Muscle layer of duodenum (tissue), 2 donors: ENCODE measurements around the gene CD109.
"Not testable (repeated sequence)": the region's sequence is repeated elsewhere in the genome, so short reads cannot be mapped to it uniquely, and the experiment has no call there.

Experiments used
- H3K27ac ChIP-seq: one replicate; pipeline ENCODE4 v1.7.0; 2013; ENCODE audit warnings: mild to moderate bottlenecking, low read length
- H3K27me3 ChIP-seq: one replicate; pipeline ENCODE4 v1.7.0; 2013; ENCODE audit warnings: low read depth, mild to moderate bottlenecking, control low read depth, low read length
- H3K36me3 ChIP-seq, 2 donors: one replicate each; pipeline ENCODE4 v1.7.0; 2013; ENCODE audit warnings: low read length in 2 of 2, control low read depth in 1 of 2, mild to moderate bottlenecking in 1 of 2; ENCODE audit not compliant: insufficient read depth in 2 of 2, control insufficient read depth in 1 of 2
- H3K4me1 ChIP-seq, 2 donors: one replicate each; pipeline ENCODE4 v1.7.0; 2013; ENCODE audit warnings: low read length in 2 of 2, mild to moderate bottlenecking in 2 of 2, control low read depth in 1 of 2, moderate library complexity in 1 of 2; ENCODE audit not compliant: insufficient read depth in 2 of 2, control insufficient read depth in 1 of 2
- H3K4me3 ChIP-seq, 2 donors: one replicate each; pipeline ENCODE4 v1.7.0; 2013; ENCODE audit warnings: low read length in 2 of 2, low read depth in 1 of 2, mild to moderate bottlenecking in 1 of 2
- H3K9me3 ChIP-seq, 2 donors: one replicate each; pipeline ENCODE4 v1.7.0; 2013; ENCODE audit warnings: low read length in 2 of 2, control low read depth in 1 of 2, mild to moderate bottlenecking in 1 of 2; ENCODE audit not compliant: control insufficient read depth in 1 of 2
- donor health status: healthy.

Gene CD109

GRCh38 chr6:73666393-73666792, 29.6 kb upstream of the CD109 start:
- Histone ChIP-seq H3K4me1 (no peaks in the 10 kb centered on the region), H3K4me3 (no peak overlapping the region), H3K36me3 (no peaks in the 10 kb centered on the region), H3K9me3 (no peaks in the 10 kb centered on the region), H3K27ac (no peak overlapping the region), H3K27me3 (no peaks in the 10 kb centered on the region)

- H3K4me1 ChIP-seq = no peaks in the 10 kb centered on the region
- H3K36me3 ChIP-seq = no peaks in the 10 kb centered on the region
- no peaks in the 10 kb centered on the region for H3K27me3 ChIP-seq
- no peaks in the 10 kb centered on the region for H3K9me3 ChIP-seq
- H3K27ac ChIP-seq = no peak overlapping the region
- H3K4me3 ChIP-seq = no peak overlapping the region
These were observed 28.2 kb upstream of the CD109 start for GRCh38 chr6:73667798-73668197.

- Histone ChIP-seq H3K27ac (no peak overlapping the region), H3K4me3 (no peak overlapping the region), H3K27me3 (no peaks in the 10 kb centered on the region), H3K9me3 (no peaks in the 10 kb centered on the region), H3K36me3 (no peaks in the 10 kb centered on the region), H3K4me1 (no peaks in the 10 kb centered on the region)
These were observed 27.0 kb upstream of the CD109 start for GRCh38 chr6:73669005-73669404.

GRCh38 chr6:73671911-73672685, 23.9 kb upstream of the CD109 start:
- no peaks in the 10 kb centered on the region for H3K27me3 ChIP-seq
- H3K4me1 ChIP-seq = no peaks in the 10 kb centered on the region
- H3K36me3 ChIP-seq = no peaks in the 10 kb centered on the region
- no peak overlapping the region for H3K27ac ChIP-seq
- H3K9me3 ChIP-seq = no peaks in the 10 kb centered on the region
- H3K4me3 ChIP-seq = no peak overlapping the region

GRCh38 chr6:73675466-73676098, 20.4 kb upstream of the CD109 start:
- no peaks in the 10 kb centered on the region for H3K4me1 ChIP-seq
- H3K27me3 ChIP-seq = no peaks in the 10 kb centered on the region
- no peaks in the 10 kb centered on the region for H3K9me3 ChIP-seq
- no peaks in the 10 kb centered on the region for H3K36me3 ChIP-seq
- H3K27ac ChIP-seq = no peak overlapping the region
- no peak overlapping the region for H3K4me3 ChIP-seq

GRCh38 chr6:73679009-73679408, 17.0 kb upstream of the CD109 start:
- H3K27ac ChIP-seq = no peak overlapping the region
- no peak overlapping the region for H3K4me3 ChIP-seq
- no peaks in the 10 kb centered on the region for H3K4me1 ChIP-seq
- H3K9me3 ChIP-seq = no peaks in the 10 kb centered on the region
- H3K36me3 ChIP-seq = no peaks in the 10 kb centered on the region
- no peaks in the 10 kb centered on the region for H3K27me3 ChIP-seq

- not testable (repeated sequence) for H3K27me3 ChIP-seq, H3K4me3 ChIP-seq, H3K27ac ChIP-seq, H3K9me3 ChIP-seq, H3K36me3 ChIP-seq, H3K4me1 ChIP-seq
These were observed 16.2 kb upstream of the CD109 start for GRCh38 chr6:73679846-73680245.

GRCh38 chr6:73680289-73680918, 15.6 kb upstream of the CD109 start:
- Histone ChIP-seq H3K27ac (no peak overlapping the region), H3K9me3 (no peaks in the 10 kb centered on the region), H3K27me3 (no peaks in the 10 kb centered on the region), H3K4me3 (no peak overlapping the region), H3K36me3 (no peaks in the 10 kb centered on the region), H3K4me1 (no peaks in the 10 kb centered on the region)

GRCh38 chr6:73683574-73683973, 12.4 kb upstream of the CD109 start:
- not testable (repeated sequence) for H3K4me3 ChIP-seq, H3K4me1 ChIP-seq, H3K36me3 ChIP-seq, H3K9me3 ChIP-seq, H3K27me3 ChIP-seq, H3K27ac ChIP-seq

- Histone ChIP-seq H3K9me3 (no peaks in the 10 kb centered on the region), H3K36me3 (no peaks in the 10 kb centered on the region), H3K4me1 (no peaks in the 10 kb centered on the region), H3K27ac (no peak overlapping the region), H3K27me3 (no peaks in the 10 kb centered on the region), H3K4me3 (no peak overlapping the region)
These were observed 7.7 kb upstream of the CD109 start for GRCh38 chr6:73688351-73688750.

GRCh38 chr6:73690056-73690455, 5.9 kb upstream of the CD109 start:
- Histone ChIP-seq H3K9me3 (no peaks in the 10 kb centered on the region), H3K4me3 (no peak overlapping the region), H3K27me3 (no peaks in the 10 kb centered on the region), H3K27ac (no peak overlapping the region), H3K4me1 (no peaks in the 10 kb centered on the region), H3K36me3 (no peaks in the 10 kb centered on the region)
